Gastrocnemius medialis (tissue), 4 donors: ENCODE data around the gene PLAGL1.

ENCODE experiments used
- POLR2A ChIP-seq, 2 donors: fragments of 450-650 bp; IDR thresholded peaks; one replicate each; pipeline ENCODE4 v1.6.1; 2017; ENCODE audit warnings: antibody characterized with exemption in 2 of 2, mild to moderate bottlenecking in 2 of 2, moderate library complexity in 2 of 2
- TF ChIP-seq, protein P1 (sequence below), 5 experiments: fragments of 450-650 bp in 3 of 5; fragments of 200-600 bp in 2 of 5; sonication (generic) in 2 of 5; IDR thresholded peaks in 4 of 5; conservative IDR thresholded peaks in 1 of 5; 1 replicate in 4 of 5; 2 replicates in 1 of 5; pipeline ENCODE4 v1.5.1; 2016 to 2019; ENCODE audit warnings: antibody characterized with exemption in 5 of 5, mild to moderate bottlenecking in 3 of 5, moderate library complexity in 3 of 5

DNA sequence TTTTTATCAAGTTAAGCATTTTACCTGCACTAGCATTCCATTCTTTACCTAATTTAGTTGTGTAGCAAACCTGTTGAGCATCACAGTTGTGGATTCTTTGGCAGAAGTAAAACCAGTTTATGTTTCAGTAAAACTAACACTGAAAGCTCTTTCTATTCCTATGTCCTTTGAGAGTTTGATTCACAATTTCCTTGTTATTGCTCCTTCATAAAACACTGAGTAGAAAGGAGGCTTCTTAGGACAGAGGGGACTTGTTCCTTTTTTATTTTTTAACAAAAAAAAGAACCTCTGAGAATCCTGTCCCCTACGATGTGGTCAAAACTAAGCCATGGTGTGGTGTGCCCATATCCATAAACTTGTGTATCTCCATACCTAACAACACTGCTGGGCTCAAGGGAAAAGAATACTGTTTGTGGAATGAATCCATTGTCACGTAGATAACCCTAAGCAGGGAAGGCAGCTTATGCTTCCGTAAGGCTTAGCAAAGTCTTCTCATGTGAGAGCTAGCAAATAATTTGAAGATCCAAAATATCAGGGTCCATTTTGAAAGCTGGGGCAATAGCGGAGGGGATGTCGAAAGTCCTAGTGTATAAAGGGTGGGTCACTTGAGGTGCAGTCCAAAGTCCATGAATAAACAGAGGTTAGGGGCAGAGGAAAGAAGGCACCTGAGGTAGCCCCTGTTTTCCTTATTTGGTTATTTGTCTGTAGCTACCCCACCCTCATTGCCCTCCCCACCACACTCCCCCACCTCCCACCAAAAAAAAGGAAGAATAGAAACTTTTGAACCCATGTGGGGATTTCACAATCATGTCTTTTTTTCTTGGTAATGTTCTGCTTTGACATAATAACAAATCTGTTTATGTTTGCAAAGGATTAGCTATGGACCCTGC lies 71.0 kb downstream of the PLAGL1 start:
- TF ChIP-seq, protein P1, sequence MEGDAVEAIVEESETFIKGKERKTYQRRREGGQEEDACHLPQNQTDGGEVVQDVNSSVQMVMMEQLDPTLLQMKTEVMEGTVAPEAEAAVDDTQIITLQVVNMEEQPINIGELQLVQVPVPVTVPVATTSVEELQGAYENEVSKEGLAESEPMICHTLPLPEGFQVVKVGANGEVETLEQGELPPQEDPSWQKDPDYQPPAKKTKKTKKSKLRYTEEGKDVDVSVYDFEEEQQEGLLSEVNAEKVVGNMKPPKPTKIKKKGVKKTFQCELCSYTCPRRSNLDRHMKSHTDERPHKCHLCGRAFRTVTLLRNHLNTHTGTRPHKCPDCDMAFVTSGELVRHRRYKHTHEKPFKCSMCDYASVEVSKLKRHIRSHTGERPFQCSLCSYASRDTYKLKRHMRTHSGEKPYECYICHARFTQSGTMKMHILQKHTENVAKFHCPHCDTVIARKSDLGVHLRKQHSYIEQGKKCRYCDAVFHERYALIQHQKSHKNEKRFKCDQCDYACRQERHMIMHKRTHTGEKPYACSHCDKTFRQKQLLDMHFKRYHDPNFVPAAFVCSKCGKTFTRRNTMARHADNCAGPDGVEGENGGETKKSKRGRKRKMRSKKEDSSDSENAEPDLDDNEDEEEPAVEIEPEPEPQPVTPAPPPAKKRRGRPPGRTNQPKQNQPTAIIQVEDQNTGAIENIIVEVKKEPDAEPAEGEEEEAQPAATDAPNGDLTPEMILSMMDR (IDR thresholded peaks at IDR 0.05 in 4 of 5, conservative IDR thresholded peaks at IDR 0.05 in 1 of 5) = no peak
- no peak for TF ChIP-seq POLR2A (IDR thresholded peaks at IDR 0.05)
